ACHN (cell line): ENCODE results near the gene FAIM2.

Experiments
- DNase-seq: peaks from one replicate; pipeline ENCODE4 v3.0.0-alpha.2; 2015
- in situ Hi-C: cut with HindIII; loops from 2 replicates; pipeline ENCODE4 v1.10.0; 2017; ENCODE audit warnings: low sequenced_read_pairs, low pct_ligation_motif_present, low pct_unique_long_range_greater_than_20kb

FAIM2 gene

GRCh38 chr12:49942512-49942893 is 38.8 kb upstream of the FAIM2 start:
- in situ Hi-C loops = no loop called here
- DNase-seq = no peak

- in situ Hi-C loops = no loop called here
- DNase-seq = no peak
Measured at GRCh38 chr12:49941556-49942511, 38.1 kb upstream of the FAIM2 start.

DNA sequence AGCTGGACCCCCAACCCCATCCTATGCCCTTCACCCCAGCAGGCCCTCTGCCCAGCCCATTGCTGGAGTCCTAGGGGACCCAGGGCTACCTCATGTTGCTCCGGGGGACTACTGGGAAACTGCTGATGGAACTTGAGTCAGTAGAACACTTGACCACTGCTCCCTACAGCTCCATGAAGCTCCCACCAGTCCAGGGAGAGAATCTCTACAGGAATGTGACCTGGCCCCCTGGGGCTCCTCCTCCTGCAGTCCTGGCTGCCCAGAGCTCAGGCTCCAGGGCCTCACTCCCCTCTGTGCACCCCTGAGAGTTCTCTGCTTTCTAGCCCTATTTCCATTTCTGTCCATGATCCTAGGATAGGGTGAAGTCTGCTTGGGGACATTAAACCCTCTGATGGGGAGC is 36.0 kb upstream of the FAIM2 start:
- in situ Hi-C loops = no loop called here
- DNase-seq = no peak

- in situ Hi-C loops = no loop called here
- DNase-seq = no peak
Measured at GRCh38 chr12:49939307-49939706, 35.6 kb upstream of the FAIM2 start.

- no peak for DNase-seq
- in situ Hi-C loops = no loop called here
Measured at GRCh38 chr12:49937639-49938300, 34.1 kb upstream of the FAIM2 start.

DNA sequence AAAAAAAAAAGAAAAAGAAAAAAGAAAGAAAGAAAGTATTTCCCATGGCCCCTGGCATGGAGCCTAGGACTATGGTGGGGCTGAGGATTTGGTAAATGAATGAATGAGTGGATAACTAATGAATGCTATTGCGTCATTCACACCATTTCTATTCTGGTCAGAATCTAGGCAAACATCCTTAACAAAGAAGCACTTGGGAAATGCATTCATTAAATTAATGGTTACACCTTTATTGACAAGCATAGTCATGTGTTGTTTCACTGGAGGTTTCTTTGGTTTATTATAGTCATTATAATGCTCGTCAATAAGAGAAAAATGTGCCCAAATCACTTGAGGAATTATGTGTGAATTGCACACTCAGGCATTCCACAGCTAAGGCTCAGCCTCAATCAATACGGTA is 33.2 kb upstream of the FAIM2 start:
- in situ Hi-C loops = no loop called here
- no peak for DNase-seq

DNA sequence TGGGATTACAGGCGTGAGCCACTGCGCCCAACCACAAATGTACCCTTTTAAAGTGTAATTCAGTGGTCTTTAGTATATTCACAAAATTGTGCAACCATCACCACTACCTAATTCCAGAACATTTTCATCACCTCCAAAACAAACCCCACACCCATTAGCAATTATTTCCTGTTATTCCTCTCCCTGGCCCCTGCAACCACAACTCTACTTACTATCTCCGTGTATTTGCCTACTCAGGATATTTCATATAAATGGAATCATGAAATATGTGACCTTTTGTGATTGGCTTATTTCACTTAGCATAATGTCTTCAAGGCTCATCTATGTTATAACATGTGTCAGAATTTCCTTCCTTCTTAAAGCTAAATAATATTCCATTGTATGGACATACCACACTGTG is 30.8 kb upstream of the FAIM2 start:
- in situ Hi-C loops = no loop called here
- DNase-seq = no peak

DNA sequence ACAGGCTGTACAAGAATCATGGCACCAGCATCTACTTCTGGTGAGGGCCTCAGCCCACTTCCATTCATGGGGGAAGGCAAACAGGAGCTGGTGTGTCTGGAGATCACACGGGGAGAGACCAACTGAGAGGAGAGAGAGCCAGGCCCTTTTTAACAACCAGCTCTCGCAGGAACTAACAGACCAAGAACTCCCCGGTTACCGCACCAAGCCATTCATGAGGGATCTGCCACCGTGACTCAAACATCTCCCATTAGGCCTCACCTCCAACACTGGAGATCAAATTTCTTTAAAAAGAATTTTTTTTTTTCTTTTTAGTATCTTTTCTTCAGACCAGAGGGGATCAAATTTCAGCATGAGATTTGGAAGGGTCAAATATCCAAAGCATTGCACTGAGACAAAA is 30.1 kb upstream of the FAIM2 start:
- DNase-seq = no peak
- in situ Hi-C loops = no loop called here

DNA sequence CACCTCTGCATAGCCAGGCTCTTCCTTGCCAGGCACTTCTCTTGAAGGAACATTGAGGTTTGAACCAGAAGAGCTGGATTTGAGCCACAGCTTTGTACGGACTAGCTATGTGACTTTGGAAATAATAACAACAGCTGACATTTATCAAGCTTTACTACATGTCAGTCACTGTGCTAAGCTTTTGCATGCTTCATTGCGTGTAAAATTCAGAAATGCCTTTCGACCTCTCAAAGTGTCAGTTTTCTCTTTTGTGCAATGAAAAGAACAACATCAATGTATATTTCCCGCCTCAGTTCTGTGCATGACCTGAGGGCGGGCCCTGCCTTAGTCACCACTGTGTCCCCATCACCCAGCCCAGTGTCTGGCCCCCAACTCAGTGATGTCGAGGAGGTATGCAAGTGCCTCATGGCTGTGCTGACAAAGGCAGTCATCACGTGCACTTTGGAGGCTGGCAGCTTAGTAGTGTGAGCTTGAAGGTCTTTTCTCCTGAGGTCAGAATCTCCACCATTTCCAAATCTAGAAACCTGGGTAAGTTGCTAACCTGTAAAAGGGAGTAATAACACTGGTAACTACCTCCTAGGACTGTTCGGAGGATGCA is 28.9 kb upstream of the FAIM2 start:
- in situ Hi-C loops = no loop called here
- DNase-seq = no peak

- in situ Hi-C loops = no loop called here
- no peak for DNase-seq
Measured at GRCh38 chr12:49932023-49932422, 28.3 kb upstream of the FAIM2 start.

DNA sequence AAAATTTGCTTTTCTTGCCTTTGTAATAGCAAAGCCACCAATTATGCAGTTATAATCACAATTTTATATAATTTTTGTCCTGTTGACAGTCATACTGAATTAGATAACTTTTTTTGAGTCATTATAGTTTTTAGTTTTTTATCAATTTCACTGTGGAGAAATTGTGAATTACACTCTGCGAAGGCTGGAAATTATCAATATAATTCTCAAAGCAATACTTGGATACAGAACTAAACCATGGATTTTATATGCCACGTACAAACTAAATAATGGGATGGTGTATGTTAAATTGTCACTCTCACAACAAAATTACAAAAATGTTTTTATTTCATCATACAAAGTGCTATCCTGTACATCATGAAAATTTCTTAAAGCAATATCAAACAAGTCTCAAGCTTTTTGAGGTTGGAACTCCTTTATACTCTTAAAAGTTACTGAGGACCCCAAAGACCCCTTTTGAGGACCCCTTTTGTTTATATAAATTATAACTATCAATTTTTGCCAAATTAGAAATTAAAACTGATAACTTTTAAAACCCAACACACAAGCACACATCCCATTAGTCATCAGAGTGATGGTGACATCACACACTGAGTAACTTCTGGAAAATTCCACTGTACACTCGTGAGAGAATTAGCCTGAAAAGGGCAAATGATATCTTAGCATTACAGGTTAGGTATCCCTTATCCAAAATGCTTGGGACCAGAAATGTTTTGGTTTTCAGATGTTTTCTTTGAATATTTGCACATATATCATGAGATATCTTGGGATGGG is 27.0 kb upstream of the FAIM2 start:
- in situ Hi-C loops = no loop called here
- DNase-seq = peak; percentile 45

- no peak for DNase-seq
- in situ Hi-C loops = no loop called here
Measured at GRCh38 chr12:49929581-49929980, 25.9 kb upstream of the FAIM2 start.

DNA sequence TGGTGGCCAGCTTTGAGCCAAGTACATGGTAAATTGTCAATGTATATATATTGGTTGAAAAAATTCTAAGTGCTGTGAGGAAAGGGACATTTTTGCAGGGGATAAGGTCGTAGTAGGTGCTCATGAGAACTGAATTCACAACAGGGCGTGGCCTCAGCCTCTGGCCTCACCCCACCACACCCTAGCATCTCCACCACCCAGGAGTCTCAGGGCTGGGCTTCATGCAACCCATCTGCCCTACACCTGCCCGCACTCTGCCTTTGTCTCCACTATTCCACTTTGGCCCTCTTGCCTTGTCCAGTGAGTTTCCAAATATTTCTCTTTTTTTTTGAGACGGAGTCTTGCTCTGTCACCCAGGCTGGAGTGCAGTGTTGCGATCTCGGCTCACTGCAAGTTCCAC is 24.8 kb upstream of the FAIM2 start:
- in situ Hi-C loops = no loop called here
- no peak for DNase-seq

DNA sequence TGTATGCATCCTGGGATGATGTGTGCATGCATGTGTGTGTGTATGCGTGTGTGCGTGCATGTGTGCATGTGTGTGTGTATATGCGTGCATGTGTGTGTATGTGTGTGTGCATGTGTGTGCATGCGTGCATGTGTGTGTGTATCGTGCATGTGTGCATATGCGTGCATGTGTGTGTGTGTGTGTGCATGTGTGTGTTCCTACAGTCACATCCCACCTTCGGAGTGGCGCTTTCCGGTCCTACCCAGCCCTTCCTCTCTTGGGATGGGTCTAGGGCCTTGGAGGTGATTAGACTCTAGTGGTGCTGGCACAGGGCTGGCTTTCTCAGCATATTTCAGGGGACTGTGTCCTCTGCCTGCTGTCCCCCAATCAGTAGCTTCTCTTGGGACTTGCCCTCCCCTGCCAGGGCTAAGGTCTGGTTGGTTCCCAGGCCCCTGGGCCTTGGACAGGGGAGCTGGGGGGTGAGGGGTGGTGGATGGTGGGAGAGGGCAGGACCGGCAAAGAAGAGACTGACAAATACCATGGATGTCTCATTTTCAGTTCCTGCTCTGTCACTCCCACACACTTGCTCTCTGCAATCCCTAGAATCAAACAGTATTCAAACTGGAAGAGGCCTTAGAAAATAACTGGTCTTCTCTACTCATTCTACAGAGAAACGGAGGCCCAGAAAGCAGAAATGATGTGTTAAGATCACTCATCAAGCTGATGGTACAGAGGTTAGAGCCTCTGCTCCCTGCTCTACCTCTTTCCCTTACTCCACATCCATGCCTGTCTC is 21.9 kb upstream of the FAIM2 start:
- in situ Hi-C loops = no loop called here

DNA sequence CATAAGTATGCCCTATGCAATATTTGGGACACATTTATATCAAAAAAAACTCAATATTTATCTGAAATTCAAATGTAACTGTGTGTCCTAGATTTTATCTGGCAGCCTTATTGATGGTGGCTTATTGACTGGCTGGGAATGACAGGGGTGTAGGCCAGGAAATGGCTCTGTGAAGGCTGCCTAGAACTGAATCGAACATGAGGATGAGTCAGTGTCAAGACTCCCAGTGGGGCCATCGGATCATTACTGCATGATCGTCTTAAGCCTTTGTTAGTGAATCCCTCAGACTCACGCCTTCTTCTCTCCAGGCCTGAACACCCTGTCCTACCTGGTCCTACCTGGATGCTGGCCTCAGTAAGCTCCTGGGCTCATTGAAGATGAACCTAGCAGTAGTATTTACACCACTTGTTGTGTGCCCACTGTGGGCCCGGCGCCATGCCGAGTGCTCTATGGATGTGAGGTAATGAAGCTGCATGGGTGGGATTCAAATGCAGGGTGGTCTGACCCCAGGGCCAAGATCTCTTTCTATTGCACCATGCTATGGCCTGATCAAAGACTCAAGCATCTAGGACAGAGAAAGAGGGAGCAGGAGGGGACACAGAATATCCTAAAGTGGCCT is 21.0 kb upstream of the FAIM2 start:
- in situ Hi-C loops = no loop called here
- no peak for DNase-seq

More for the DNA sequence above, 21.9 kb upstream of the FAIM2 start:
- DNase-seq = no peak

- in situ Hi-C loops = no loop called here
- no peak for DNase-seq
Measured at GRCh38 chr12:49923880-49924556, 20.3 kb upstream of the FAIM2 start.

- in situ Hi-C loops = no loop called here
- DNase-seq = no peak
Measured at GRCh38 chr12:49923035-49923644, 19.4 kb upstream of the FAIM2 start.
